ENCODE results near the gene TMEM53.

Gene TMEM53

GRCh38 chr1:44628962-44629756, 45.1 kb downstream of the TMEM53 start:
- no peak for DNase-seq (ENCODE audit: low read depth in 2 of 2)

- no peak for DNase-seq (ENCODE audit: low read depth in 2 of 2)
Measured at GRCh38 chr1:44625348-44625747, 48.9 kb downstream of the TMEM53 start.

- no peak for DNase-seq (ENCODE audit: low read depth in 2 of 2)
Measured at GRCh38 chr1:44624268-44624901, 49.9 kb downstream of the TMEM53 start.

- DNase-seq (ENCODE audit: low read depth in 2 of 2) = no peak
Measured at GRCh38 chr1:44621841-44622286, 52.4 kb downstream of the TMEM53 start.

GRCh38 chr1:44620072-44620471, 54.2 kb downstream of the TMEM53 start:
- no peak for DNase-seq (ENCODE audit: low read depth in 2 of 2)

GRCh38 chr1:44619261-44619900, 54.9 kb downstream of the TMEM53 start:
- no peak for DNase-seq (ENCODE audit: low read depth in 2 of 2)

GRCh38 chr1:44617703-44618029, 56.6 kb downstream of the TMEM53 start:
- no peak for DNase-seq (ENCODE audit: low read depth in 2 of 2)

- DNase-seq (ENCODE audit: low read depth in 2 of 2) = no peak
Measured at GRCh38 chr1:44616991-44617702, 57.1 kb downstream of the TMEM53 start.

- no peak for DNase-seq (ENCODE audit: low read depth in 2 of 2)
Measured at GRCh38 chr1:44616284-44616990, 57.8 kb downstream of the TMEM53 start.

- DNase-seq (ENCODE audit: low read depth in 2 of 2) = no peak
Measured at GRCh38 chr1:44613941-44614340, 60.3 kb downstream of the TMEM53 start.

GRCh38 chr1:44611866-44612265, 62.4 kb downstream of the TMEM53 start:
- DNase-seq (ENCODE audit: low read depth in 2 of 2) = no peak

GRCh38 chr1:44611419-44611818, 62.9 kb downstream of the TMEM53 start:
- no peak for DNase-seq (ENCODE audit: low read depth in 2 of 2)

- DNase-seq (ENCODE audit: low read depth in 2 of 2) = no peak
Measured at GRCh38 chr1:44610527-44611148, 63.6 kb downstream of the TMEM53 start.

GRCh38 chr1:44609768-44610526, 64.3 kb downstream of the TMEM53 start:
- no peak for DNase-seq (ENCODE audit: low read depth in 2 of 2)

GRCh38 chr1:44609412-44609767, 64.9 kb downstream of the TMEM53 start:
- peak in 1 of 2 donors; percentile 12 for DNase-seq (ENCODE audit: low read depth in 2 of 2)

GRCh38 chr1:44608141-44608540, 66.1 kb downstream of the TMEM53 start:
- no peak for DNase-seq (ENCODE audit: low read depth in 2 of 2)

- no peak for DNase-seq (ENCODE audit: low read depth in 2 of 2)
Measured at GRCh38 chr1:44606701-44607281, 67.5 kb downstream of the TMEM53 start.

GRCh38 chr1:44605914-44606615, 68.2 kb downstream of the TMEM53 start:
- no peak for DNase-seq (ENCODE audit: low read depth in 2 of 2)

GRCh38 chr1:44604157-44604955, 69.9 kb downstream of the TMEM53 start:
- DNase-seq (ENCODE audit: low read depth in 2 of 2) = no peak

Data from stimulated activated CD8-positive, alpha-beta memory T cell treated with anti-CD3 and anti-CD28 coated beads, Interleukin-7, amount 100 ng/mL, for 1 hour (primary cell).